Parathyroid adenoma (tissue), 2 donors: ENCODE results near the gene ZNF496.

Source experiments
- H2AFZ ChIP-seq: fragments of 300-600 bp; sonication (generic); one replicate; pipeline ENCODE4 v1.7.0; 2017; ENCODE audit warnings: antibody characterized with exemption, mild to moderate bottlenecking
- H3K27ac ChIP-seq: fragments of 300-600 bp; sonication (generic); one replicate; pipeline ENCODE4 v1.7.0; 2017
- H3K27me3 ChIP-seq: fragments of 300-600 bp; sonication (generic); one replicate; pipeline ENCODE4 v1.7.0; 2017; ENCODE audit warnings: low read length; ENCODE audit not compliant: control insufficient read depth, insufficient read depth
- H3K36me3 ChIP-seq: fragments of 300-600 bp; sonication (generic); one replicate; pipeline ENCODE4 v1.7.0; 2017; ENCODE audit warnings: low read length; ENCODE audit not compliant: control insufficient read depth, insufficient read depth
- H3K4me1 ChIP-seq: fragments of 300-600 bp; sonication (generic); one replicate; pipeline ENCODE4 v1.7.0; 2017; ENCODE audit warnings: control low read depth
- H3K4me2 ChIP-seq: fragments of 300-600 bp; sonication (generic); one replicate; pipeline ENCODE4 v1.7.0; 2017; ENCODE audit warnings: low read length
- H3K4me3 ChIP-seq: fragments of 300-600 bp; sonication (generic); one replicate; pipeline ENCODE4 v1.7.0; 2017; ENCODE audit warnings: low read depth, low read length
- H3K79me2 ChIP-seq: fragments of 300-600 bp; sonication (generic); one replicate; pipeline ENCODE4 v1.7.0; 2017; ENCODE audit warnings: control low read depth
- H3K9ac ChIP-seq: fragments of 300-600 bp; sonication (generic); one replicate; pipeline ENCODE4 v1.7.0; 2017; ENCODE audit warnings: mild to moderate bottlenecking
- H3K9me3 ChIP-seq: fragments of 300-600 bp; sonication (generic); one replicate; pipeline ENCODE4 v1.7.0; 2017; ENCODE audit warnings: low read length; ENCODE audit not compliant: control insufficient read depth
- TF ChIP-seq, protein P1 (sequence below): fragments of 300-600 bp; sonication (generic); IDR thresholded peaks from one replicate; pipeline ENCODE4 v1.7.0; 2017; ENCODE audit warnings: antibody characterized with exemption, mild to moderate bottlenecking
- donor health status: primary hyperparathyroidism.

ZNF496 gene

DNA sequence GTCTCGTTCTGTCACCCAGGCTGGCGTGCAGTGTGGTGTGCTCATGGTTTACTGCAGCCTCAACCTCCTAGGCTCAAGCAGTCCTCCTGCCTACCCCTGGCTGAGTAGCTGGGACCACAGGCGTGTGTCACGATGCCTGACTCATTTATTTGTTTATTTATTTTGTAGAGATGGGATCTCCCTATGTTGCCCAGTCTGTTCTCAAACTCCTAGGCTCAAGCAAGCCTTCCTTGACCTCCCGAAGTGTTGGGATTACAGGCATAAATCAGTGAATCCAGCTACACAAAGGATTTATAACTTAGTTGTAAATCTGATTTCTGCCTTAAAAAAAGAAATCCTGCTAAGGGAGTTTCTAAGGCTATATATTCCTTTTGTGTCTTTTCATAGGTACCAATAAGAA lies 30.5 kb upstream of the ZNF496 start:
- no peak overlapping the region for H3K27ac ChIP-seq
- H3K4me3 ChIP-seq, result no peak overlapping the region
- H3K79me2 ChIP-seq, result no peaks in the 10 kb centered on the region
- no peaks in the 10 kb centered on the region for H3K9me3 ChIP-seq
- H3K4me2 ChIP-seq, result no peak overlapping the region
- H2AFZ ChIP-seq, result no peak overlapping the region
- H3K4me1 ChIP-seq, result no peaks in the 10 kb centered on the region
- no peak overlapping the region for H3K9ac ChIP-seq
- H3K27me3 ChIP-seq, result no peaks in the 10 kb centered on the region
- TF ChIP-seq, protein P1, sequence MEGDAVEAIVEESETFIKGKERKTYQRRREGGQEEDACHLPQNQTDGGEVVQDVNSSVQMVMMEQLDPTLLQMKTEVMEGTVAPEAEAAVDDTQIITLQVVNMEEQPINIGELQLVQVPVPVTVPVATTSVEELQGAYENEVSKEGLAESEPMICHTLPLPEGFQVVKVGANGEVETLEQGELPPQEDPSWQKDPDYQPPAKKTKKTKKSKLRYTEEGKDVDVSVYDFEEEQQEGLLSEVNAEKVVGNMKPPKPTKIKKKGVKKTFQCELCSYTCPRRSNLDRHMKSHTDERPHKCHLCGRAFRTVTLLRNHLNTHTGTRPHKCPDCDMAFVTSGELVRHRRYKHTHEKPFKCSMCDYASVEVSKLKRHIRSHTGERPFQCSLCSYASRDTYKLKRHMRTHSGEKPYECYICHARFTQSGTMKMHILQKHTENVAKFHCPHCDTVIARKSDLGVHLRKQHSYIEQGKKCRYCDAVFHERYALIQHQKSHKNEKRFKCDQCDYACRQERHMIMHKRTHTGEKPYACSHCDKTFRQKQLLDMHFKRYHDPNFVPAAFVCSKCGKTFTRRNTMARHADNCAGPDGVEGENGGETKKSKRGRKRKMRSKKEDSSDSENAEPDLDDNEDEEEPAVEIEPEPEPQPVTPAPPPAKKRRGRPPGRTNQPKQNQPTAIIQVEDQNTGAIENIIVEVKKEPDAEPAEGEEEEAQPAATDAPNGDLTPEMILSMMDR, result no peak
- no peaks in the 10 kb centered on the region for H3K36me3 ChIP-seq

DNA sequence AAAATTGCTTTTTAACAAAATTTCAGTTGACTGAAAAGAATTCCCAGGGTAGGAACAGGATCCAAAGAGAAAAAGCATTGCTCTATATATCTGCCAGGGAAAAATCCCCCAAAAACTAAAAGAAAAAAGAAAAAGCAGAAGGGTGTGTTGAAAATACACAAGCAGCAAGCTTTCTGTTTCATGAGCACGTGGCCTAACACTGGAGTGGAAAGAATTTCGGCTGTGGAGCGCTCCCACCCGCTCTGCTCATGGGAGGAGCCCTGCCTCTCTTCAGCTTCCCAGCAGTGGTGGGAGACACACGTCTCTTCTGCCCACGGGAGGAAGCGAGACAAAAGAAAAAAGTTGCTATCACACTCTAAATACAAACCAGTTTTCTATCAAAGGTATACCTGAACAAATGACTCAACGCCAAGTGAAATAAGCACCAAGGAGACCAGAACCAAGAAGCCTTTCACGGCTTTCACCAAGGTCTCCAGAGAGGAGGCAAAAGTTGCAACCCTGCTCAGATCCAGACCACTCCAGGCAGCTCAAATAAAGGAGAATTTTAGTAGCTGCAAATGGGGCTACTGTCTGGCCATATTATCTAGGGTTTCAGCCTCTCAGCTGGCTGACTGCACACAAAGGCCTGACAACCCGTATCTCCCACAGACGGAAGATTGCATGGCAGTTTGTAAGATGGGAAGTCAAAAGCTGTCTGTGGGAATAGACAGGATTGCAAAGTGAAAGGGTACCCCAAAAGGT lies 29.5 kb upstream of the ZNF496 start:
- no peaks in the 10 kb centered on the region for H3K27me3 ChIP-seq
- H3K4me1 ChIP-seq, result no peaks in the 10 kb centered on the region
- H2AFZ ChIP-seq, result no peak overlapping the region
- H3K36me3 ChIP-seq, result no peaks in the 10 kb centered on the region
- no peak overlapping the region for H3K4me2 ChIP-seq
- H3K9me3 ChIP-seq, result no peaks in the 10 kb centered on the region
- TF ChIP-seq, protein P1, result no peak
- H3K9ac ChIP-seq, result no peak overlapping the region
- H3K27ac ChIP-seq, result no peak overlapping the region
- H3K79me2 ChIP-seq, result no peaks in the 10 kb centered on the region
- H3K4me3 ChIP-seq, result no peak overlapping the region

DNA sequence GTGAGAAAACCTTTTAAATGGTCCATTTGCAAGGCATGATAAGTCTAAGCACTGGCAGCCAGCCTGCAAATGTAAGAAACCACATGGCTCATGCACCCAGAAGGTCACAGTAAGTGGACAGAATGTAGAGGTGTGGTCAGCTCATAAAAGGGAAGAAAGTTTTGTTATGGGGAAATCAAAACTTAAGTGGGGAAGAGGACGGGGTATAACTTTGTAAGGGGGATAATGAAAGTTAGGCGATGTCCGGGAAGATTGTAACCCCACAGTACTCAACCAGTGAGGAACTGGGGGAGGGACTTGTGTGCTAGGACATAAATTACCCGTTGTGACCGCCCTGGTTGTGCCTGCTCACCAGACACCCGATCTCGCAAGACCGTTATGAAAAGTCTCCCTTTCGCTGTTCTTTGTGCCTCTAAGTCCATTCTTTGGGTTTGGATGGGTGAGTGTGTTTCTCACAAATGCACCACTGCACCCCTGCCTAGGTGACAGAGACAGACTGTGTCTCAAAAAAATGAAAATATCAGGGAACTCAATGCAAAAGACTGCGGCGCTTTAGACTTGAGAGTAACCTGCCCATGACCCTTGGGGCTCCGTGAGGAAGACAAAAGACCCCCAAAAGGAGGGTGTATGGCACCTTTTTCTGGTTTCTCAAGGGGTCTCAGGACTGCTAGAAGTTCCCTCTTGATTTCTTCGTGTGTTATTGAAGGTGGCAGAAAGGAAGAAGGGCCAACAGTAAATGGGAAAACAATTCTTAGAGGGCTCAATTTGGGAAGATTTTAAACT lies 28.6 kb upstream of the ZNF496 start:
- Histone ChIP-seq H3K4me2 (no peak overlapping the region), H3K4me1 (no peaks in the 10 kb centered on the region), H3K9me3 (no peaks in the 10 kb centered on the region), H3K79me2 (no peaks in the 10 kb centered on the region), H3K36me3 (no peaks in the 10 kb centered on the region), H3K27ac (peak overlapping the region; percentile 2), H3K9ac (no peak overlapping the region), H2AFZ (no peak overlapping the region), H3K4me3 (no peak overlapping the region), H3K27me3 (no peaks in the 10 kb centered on the region)
- TF ChIP-seq, protein P1, result no peak

DNA sequence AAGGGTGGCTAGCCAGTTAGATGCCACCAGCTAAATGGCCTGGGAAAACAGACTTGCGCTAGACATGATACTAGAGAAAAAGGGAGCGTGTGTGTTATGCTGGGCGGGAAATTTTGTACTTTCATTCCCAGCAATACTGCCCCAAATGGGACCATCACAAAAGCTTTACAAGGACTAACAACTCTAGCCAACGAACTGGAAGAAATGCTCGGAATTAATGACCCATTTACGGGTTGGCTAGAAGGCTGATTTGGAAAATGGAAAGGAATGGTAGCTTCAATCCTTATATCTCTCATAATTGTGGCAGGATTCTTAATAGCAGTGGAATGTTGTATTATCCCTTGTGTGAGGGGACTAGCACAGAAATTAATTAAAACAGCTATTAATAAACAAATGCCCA lies 27.9 kb upstream of the ZNF496 start:
- Histone ChIP-seq H3K27ac (no peak overlapping the region), H3K9ac (no peak overlapping the region), H3K4me1 (no peaks in the 10 kb centered on the region), H3K27me3 (no peaks in the 10 kb centered on the region), H3K36me3 (no peaks in the 10 kb centered on the region), H3K9me3 (no peaks in the 10 kb centered on the region), H3K4me3 (no peak overlapping the region), H3K4me2 (no peak overlapping the region), H2AFZ (no peak overlapping the region), H3K79me2 (no peaks in the 10 kb centered on the region)
- TF ChIP-seq, protein P1, result no peak
